Stomach (tissue), 4 donors: Measurements from ENCODE around the gene CDK11A.
"Not testable (repeated sequence)": the region's sequence is repeated elsewhere in the genome, so short reads cannot be mapped to it uniquely, and the experiment has no call there.

Experiments used
- CTCF ChIP-seq, 7 experiments: fragments of 450-650 bp in 4 of 7; fragments of 200-600 bp in 3 of 7; sonication (generic) in 3 of 7; IDR thresholded peaks; one replicate each; pipeline ENCODE4 v1.5.1; 2016 to 2019; ENCODE audit warnings: antibody characterized with exemption in 7 of 7, control low read depth in 2 of 7, mild to moderate bottlenecking in 1 of 7
- EP300 ChIP-seq: sonication (generic); formaldehyde crosslinking; IDR thresholded peaks from one replicate; pipeline ENCODE4 v1.6.1; 2017; ENCODE audit warnings: antibody characterized with exemption
- POLR2A ChIP-seq, 4 donors: fragments of 450-650 bp; IDR thresholded peaks; one replicate each; pipeline ENCODE4 v1.6.1; 2016; ENCODE audit warnings: antibody characterized with exemption in 4 of 4, control low read depth in 2 of 4, mild to moderate bottlenecking in 1 of 4, moderate library complexity in 1 of 4
- POLR2AphosphoS5 ChIP-seq, 3 donors: sonication (generic); formaldehyde crosslinking; IDR thresholded peaks; one replicate each; pipeline ENCODE4 v1.6.1; 2016; ENCODE audit warnings: antibody characterized with exemption in 3 of 3

- not testable (repeated sequence) for TF ChIP-seq POLR2AphosphoS5 (IDR thresholded peaks at IDR 0.05); CTCF (IDR thresholded peaks at IDR 0.05); POLR2A (IDR thresholded peaks at IDR 0.05); EP300
Measured at GRCh38 chr1:1715109-1715883, 8.9 kb downstream of the CDK11A start.
